Hindlimb muscle (tissue), 1 donor: ENCODE results near the gene CDH4. TPM values are rescaled to one million over a fixed set of nuclear protein-coding genes. Genes with fewer than 3 reads are reported as not detected.

Experiments
- DNase-seq: peaks from one replicate; pipeline ENCODE4 v3.0.0-alpha.2; 2013
- polyA plus RNA-seq: library from polyadenylated mRNA; unstranded; fragments of 120-200 nt; gene quantifications from one replicate; pipeline ENCODE4 v1.2.1, GENCODE V29; 2013; ENCODE audit not compliant: insufficient read length

Gene CDH4
- polyA plus RNA-seq, 1 donor = 1.0 TPM

DNA sequence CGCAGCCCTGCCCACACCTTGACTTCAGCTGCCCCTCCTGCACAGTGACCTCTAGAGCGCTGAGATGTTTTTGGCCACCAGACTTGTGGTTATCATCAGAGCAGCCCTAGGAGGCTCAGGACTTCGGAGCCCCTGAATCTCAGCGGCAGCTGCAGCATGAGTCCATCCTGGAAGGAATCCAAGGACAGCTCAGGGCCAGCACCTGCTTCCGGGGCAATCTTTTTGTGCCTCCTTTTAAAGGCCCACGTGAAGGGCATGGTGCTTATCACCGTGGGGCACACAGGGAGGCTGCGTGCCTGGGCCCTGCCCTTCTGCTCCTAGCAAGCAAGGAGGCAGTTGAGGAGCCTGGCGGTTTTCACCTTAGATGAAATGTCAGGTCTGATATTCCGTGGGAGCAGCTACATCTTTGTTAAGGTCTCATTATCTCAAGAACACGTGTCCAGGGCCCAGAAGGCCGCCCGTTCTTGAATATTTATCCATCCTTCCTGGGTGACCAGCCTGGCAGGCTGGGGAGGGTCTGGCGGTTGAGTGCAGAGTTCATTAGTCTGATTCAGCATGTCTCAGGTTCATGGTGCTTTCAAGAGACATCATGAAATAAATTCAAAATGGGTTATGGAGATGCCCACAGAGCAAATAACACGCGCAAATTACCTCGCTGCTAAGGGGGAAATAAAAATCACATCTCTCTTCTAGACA is 421.2 kb downstream of the CDH4 start:
- no peak for DNase-seq

DNA sequence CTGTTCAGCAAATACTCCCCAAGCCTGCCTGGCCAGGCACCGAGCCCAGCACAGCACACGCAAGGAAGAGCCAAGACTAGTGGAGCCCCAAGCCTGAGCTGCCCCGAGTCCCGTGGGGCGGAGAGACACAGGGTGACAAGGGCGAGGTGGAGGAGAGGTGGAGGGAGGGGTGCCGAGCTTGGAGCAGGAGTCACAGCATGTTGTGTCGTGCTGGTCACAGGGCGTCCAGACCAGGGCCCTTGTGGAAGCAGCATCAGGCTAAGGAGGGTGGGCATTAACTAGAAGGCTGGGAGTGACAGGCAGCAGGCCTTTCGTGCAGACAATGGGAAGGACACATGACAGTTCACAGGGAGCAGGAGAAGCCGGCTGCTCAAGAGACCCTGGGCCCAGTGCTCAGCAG is 422.1 kb downstream of the CDH4 start:
- DNase-seq = no peak

DNA sequence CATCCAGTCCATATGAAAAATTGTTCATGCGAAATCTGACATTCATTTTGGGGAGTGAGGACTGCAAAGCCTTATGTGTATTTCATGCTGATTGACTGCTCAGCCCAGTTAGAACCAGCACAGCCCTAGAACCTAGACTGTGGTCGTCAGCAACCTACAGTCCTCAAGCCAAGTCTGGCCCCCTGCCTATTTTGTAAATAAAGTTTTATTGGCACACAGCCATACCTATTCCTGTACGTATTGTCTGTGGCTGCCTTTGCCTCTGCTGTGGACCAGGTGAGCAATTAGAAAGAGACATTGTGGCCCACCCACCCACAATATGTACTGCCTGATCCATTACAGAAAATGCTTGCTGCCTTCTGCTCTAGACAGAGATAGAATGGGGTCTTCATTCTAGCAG is 422.6 kb downstream of the CDH4 start:
- no peak for DNase-seq

- DNase-seq = no peak
Measured at GRCh38 chr20:61677928-61678327, 425.9 kb downstream of the CDH4 start.

DNA sequence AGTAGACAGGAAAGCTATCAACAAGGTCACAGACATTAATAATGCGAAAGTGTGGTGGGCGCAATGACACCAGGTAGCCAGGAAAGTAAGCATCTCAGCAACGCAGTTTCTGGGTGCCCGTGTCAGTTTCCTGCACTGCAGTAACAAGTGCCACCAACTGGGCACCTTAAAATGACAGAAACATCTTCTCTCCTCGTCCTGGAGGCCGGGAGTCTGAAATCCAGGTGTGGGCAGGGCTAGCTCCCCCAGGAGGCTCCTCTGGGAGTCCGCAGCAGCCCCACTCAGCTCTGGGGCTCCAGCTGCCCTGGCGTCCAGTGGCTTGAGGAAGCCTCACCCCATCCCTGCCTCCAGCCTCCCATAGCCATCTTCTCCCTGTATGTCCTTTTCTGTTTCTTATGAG is 426.4 kb downstream of the CDH4 start:
- no peak for DNase-seq

- no peak for DNase-seq
Measured at GRCh38 chr20:61679473-61679872, 427.4 kb downstream of the CDH4 start.

GRCh38 chr20:61680096-61680495 is 428.0 kb downstream of the CDH4 start:
- DNase-seq = no peak

DNA sequence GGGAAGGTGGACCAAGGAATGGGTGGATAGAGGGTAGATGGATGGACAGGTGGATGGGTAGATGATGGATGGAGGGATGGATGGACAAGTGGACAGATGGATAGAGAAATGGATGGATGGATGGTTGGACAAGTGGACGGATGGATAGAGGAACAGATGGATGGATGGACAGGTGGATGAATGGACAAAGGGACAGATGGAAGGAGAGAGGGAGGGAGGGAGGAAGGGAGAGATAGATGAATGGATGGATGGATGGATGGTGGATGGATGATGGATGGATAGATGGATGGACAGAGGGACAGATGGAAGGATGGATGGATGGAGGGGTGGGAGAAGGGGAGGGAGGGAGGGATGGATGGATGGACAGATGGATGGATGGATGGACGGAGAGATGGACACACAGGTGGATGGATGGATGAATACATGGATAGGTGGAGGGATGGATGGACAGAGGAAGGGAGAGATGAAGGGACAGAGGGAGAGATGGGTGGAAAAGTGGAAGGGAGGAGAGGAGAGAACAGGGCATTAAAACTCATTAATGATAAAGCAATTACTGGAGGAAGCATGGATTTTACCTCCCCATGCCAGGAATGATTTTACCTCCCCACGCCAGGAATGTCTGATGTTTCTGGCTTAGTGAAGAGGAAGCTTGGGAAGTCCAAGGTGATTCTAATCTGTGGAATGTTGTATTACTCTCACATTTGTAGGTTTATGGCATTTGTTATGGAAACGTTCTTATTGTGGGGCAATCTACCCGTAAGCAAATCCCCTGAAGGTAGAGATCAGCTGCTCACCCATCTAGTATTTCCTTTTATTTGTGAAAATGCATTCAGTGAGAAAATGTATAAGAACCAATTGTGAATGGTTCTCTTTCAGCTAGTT is 430.3 kb downstream of the CDH4 start:
- no peak for DNase-seq

DNA sequence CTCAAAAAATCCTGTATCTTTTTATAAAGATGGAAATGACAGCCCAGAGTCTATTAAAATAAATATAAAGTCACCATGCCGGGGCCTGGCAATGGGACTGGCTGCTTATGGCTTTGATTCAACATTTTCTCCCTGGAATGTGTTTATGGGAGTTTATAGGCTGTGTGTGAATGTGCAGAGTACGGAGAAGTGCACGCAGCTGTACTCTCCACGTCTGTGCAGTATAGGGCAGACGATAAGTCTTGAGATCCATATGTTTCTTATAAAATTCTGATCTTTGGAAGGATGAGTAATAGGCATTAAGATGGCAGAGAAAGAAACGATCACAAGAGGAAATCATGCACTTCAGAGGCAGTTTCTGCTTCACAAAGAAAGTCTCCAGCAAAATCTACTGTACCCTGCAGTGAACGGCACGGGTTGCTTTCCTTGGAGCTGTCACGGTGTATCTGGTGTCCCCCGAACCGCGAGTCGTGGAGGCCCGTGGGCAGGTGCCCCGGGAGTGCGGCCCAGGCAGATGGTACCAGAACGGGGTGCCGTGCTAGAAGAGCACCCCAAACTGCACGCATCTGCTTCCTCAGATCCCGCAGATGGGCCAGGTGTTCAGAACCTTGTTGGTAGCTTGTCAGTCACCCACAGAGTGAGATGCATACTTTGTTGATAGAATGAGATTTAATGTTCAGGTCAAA is 431.1 kb downstream of the CDH4 start:
- DNase-seq = no peak

DNA sequence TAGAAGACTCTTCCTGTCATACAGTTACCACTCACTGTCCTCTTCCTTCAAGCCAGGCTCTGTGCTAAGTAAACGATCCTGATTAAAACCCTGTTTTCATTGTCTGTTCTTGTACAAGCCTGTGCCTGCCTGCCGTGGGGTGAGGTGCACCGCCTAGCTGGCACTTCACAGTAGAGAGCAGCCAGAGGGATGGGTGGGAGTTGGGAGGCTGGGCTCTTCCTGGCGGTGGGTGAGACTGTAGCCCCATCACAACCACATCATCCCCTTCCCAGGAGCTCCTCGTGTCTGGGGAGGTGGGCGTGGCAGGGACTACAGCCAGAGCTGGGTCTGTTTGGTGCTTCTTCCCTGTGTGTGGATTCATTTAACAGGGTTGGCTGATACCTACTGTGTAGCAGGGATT is 431.7 kb downstream of the CDH4 start:
- DNase-seq = no peak

GRCh38 chr20:61684136-61684535 is 432.1 kb downstream of the CDH4 start:
- DNase-seq = no peak

DNA sequence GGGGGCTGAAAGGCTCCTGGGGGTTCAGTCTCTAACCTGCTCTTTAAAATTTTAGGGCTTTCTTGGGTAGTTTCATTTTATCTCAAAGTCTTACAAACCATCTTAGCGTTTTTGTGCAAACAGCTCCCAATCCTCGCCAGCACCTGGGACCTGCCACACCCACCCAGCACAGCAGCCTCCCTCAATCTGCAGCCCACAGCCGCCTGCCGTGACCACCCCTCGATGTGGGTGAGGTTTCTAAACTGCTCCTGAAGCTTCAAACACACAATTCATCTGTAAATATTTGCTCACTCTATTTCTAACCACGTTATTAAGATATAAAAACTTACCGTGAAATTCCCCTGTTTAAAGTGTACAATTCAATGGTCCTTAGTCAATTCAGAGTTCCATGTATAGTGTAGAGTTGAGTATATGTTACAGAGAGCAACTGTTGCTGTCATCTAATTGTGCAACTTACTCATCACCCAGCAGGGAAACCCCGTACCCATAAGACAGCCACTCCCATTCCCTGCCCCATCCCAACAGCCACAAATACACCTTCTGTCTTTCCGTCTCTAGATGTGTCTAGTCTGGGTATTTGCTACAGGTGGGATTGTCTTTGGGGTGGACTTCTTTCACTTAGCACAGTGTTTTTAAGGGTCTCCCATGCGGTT is 432.6 kb downstream of the CDH4 start:
- DNase-seq = no peak

GRCh38 chr20:61685462-61685861 is 433.4 kb downstream of the CDH4 start:
- no peak for DNase-seq

- no peak for DNase-seq
Measured at GRCh38 chr20:61686051-61686936, 434.2 kb downstream of the CDH4 start.

GRCh38 chr20:61688411-61688810 is 436.4 kb downstream of the CDH4 start:
- DNase-seq = no peak

DNA sequence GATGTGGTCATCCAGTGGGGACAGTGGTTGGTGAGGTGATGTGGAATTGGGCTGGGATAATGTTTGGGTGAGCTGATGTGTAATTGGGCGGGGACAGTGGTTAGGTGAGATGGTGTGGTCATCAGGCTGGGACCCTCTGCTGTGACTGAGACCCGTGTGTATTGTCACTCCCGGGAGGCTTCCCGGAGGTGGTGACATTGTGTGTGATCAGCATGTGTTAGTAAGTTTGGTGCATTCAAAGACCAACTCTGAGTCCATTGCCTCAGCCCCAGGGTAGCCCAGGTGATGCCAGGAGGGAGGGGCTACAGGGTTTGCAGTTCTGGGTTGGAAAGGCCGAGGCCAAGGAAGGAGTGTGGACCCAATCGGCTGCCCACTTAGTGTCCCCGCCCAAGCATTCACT is 438.1 kb downstream of the CDH4 start:
- DNase-seq = no peak

DNA sequence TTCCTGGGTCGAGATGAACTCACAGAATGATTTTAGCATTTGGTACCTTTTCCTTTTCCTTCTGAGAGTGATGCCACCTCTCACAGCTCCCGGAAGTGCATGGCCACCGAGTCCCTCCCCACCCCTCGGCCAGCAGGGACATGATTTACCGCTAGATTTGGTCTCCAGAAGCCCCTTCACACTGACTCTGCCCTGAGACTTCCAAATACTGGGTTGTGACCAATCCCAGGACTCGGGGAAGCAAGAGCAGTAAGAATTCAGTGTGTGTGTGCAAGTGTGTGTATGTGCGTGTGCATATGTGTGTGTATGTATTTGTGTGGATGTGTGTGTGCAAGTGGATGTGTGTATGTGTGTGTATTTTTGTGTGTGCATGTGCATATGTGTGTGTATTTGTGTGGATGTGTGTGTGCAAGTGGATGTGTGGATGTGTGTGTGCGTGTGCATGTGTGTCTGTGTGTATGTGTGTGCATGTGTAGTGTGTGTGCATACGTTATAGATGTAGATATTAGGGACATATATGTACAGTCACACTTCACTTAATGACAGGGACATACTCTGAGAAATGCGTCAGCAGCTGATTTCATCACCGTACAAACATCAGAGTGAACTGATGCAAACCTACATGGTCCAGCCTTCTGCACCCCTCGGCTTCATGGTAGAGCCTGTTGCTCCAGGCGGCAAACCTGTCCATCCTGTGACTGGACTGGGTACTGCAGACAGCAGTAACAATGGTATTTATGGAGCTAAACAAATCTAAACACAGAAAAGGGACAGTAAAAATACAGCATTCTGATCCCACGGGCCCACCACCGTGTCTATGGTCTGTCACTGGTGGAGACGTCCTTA is 439.2 kb downstream of the CDH4 start:
- no peak for DNase-seq

DNA sequence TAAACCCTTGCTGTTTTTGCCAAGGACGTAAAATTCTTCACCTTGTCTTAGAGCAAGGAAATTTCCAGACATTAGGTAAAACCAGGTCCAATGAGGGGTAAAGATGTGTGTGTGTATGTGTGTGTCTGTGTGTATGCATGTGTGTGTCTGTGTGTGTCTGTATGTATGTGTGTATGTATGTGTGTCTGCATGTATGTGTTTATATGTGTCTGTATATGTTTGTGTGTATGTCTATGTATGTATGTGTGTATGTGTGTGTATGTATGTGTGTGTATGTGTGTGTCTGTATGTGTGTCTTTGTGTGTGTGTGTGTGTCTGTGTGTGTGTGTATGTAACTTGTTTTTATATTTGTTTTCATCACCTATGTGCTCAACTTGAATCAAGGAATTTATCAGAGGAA is 439.9 kb downstream of the CDH4 start:
- no peak for DNase-seq

DNA sequence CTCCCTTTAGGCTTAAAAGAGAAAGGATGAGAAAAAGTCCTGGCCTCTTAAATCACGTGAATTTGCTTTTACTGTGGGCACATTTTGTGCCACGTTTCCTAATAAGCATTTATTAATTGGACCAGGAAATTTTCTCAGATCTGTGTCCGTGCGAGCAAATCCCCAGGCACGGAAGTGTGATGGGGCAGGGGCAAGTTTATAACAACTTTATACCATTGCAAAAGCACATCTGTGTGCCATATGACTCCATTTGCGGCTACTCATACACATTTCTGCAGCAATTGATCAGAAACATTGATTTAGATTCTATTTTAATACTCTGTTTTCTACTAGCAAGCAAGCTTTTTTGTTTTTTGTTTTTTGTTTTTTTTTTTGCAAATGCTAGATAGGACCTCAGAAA is 440.4 kb downstream of the CDH4 start:
- no peak for DNase-seq

GRCh38 chr20:61693055-61693600 is 441.1 kb downstream of the CDH4 start:
- DNase-seq = no peak

DNA sequence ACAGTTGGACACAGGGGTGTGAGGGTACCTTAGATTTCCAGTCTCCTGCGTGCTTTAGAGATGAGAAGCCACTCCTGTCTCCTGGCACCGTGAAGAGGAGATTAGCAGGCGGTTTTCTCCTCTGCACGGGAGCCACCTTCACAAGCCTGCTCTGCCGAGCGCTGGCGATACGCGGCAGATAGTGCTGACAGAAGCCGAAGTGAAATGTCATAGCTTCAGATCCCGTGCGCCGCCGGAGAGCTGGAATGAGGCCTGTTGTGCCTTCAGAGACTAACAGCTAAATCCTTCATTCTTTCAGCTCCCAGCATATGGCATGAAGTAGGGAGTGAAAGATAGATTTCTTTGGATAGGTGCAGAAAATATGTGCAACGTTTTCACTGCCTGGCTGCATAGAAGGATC is 442.6 kb downstream of the CDH4 start:
- no peak for DNase-seq
